OCI-M1 (cell line): ENCODE measurements around the gene CALHM6.
A peak's percentile ranks its signal among the peaks of the same experiment; 100 is the strongest.

ENCODE experiments used
- DNase-seq: peaks from one replicate; lab custom pipeline; 2025; lab: John Stamatoyannopoulos, UW

CALHM6 gene

DNA sequence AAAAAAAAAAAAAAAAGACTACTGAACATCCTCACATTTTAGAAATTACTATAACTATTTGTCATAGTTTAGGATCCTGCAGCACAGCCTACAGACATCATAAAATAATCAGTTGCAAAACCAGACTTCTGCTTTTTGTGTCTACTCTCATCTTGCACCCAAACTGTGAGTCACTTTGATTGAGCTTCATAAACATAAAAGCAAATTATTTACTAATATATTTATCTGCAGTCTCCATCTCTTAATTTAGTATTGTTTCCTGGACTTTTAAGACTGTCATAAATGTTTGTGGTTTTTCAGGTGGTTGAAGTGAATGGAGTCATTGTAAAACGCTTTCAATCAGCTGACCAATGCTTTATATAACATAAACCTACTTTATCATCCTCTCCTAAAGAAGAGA lies 14.8 kb upstream of the CALHM6 start:
- peak; percentile 69 for DNase-seq

DNA sequence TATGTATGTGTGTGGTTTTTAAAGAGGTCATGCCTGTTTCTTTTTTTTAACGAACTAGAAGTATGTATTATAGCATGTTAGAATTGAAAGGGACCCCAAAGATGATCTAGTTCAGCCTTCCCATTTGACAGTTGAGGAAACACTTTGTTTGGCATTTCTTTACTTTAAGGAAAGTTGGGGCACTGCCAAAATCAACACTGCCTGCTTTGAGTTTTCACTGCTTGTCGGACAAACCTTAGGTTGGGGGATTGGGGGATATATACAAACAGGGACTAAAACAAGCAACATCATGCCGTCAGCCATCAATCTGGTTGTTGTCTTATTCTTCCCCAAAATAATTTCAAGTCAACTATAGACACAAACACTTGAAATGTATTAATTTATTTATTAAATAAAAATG lies 14.1 kb upstream of the CALHM6 start:
- no peak for DNase-seq

DNA sequence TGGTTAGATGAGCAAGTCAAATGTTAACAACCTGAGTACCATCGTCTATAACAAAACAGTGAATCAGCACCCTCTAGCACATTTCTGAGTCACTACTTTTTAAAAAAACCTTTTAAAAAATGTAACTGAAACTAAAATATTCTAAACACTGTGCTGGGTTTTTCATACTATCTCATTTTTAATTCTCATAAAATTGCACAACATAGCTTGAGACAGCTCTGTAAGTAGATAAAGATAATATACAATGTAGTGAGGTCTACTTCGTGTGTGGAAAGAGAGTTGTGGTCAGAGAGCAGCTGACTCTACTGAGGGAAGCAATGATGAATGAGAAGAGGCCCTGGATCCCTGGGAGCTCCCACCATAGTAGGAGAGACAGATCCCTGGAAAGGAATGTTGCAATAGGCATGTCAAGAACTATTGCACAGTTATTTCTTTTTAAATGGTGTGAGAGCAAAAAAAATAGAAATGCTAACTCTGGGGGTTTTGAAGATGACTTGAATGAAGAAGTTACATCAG lies 13.6 kb upstream of the CALHM6 start:
- DNase-seq = peak; percentile 97

DNA sequence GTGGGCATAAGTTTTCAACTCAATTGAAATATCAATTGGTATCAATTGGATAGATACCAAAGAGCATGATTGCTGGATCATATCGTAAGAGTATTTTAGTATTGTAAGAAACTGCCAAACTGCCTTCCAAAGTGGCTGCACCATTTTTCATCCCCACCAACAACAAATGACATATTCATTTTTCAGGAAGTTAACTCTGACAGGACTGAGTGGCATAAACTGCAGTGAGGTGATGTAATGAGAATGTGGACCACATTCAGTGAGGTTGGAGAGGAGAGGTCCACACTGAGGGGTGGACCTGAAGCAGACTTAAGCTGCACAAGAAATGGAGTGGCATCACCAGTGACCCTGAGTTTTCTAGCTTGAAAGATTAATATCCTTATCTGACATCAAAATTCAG lies 11.6 kb upstream of the CALHM6 start:
- DNase-seq = peak; percentile 46

DNA sequence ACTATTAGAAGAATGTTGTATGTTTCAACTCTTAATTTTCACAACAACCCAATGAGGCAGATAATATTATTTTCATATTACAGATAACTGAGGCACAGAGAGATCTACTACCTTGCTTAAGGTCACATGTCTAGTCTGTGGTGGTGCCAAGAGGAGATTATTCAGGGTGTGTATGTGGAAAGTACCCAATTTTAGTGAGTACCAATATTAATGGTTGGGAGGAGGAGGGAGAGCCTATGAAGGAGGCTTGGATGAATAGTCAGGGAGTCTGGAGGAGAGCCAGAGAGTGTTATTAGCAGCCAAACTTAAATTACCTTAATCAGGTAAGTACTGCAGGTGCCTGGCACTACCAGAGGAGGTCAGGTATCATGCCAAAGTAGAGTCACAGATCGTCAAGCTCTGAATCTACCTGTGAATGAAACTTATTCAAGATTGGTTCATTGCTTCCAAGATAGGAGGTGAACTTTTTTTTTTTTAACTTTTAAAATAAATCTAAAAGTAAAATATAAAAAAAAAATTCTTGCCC lies 10.9 kb upstream of the CALHM6 start:
- DNase-seq = no peak

DNA sequence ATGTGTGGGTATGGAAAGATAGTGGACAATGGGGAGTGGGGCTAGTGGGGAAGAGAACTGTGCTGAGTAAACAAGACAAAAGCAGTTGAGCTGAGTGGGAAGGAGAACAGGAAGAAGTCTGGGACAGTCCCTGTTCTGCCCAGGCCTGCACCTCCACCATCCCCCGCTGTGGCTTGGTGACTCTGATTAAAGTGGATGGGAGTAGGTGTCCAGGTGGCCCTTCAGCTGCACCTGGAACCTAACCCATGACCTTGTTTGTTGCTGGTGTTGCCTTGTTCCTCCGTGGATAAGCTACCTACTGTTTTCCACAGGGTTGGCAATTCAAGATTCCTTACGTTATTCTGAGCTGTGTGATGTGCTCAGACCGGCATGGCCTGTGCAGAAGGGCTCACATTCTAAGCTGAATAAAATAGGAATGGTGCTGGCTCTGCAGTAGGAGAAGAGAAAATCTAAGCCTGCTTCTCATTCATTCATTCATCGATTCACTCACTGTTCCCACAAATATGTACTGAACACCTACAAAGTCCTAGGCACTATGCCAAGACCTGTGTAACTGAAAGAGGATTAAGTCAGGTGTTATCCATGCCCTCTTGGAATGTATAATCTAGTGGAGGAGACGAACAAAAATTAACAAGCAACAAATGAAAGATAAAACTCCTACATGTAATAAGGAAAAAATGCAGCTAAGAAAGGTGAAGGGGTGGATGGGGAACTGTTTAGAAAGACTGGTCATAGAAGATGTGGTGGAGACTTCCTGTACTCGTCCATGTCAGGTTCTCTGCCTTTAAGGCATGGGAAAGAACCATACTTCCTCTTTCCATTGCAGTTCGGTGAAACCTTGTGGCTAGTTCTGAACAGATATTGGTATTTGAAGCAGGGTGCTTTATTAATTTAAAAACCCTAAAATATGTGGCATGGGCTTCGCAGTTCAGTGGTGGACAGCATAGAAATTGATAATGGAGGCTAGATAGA lies 10.1 kb upstream of the CALHM6 start:
- peak; percentile 88 for DNase-seq

DNA sequence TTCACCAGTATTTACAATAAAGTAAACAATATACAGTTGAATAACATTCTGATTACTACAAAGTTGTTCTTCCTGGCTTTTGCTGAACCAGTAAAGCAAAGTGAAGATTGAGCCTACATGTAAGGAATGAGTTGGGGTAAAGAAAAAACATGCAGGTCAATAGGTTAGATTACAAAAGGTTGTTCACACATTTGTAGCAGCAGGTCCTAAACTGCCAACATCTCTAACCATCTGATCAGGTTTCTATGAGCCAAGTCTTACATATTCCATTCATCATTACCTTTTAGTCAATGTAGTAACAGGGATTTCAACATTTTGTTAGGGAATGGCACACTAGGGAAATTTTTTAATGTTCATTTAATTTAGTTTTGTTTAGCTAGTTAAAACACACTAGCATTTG lies 9.3 kb upstream of the CALHM6 start:
- DNase-seq = peak; percentile 67

DNA sequence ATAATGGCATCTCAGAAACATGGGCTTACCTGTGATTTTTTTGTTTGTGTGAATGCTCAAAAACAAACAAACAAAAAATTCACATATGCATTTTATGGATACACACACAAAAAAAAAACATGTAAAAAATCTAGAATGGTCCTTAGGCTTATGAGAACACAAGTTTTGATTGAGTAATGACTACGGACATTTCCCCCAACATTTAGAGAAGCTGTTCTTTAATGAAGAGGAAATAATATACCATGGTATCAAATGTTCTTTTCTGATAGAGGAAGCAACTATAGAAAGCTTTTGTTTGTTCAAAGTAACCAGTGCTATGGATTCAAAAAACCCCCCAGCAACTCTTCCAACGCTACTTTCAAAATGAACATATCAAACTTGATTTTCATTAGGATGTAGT lies 8.6 kb upstream of the CALHM6 start:
- DNase-seq = no peak

DNA sequence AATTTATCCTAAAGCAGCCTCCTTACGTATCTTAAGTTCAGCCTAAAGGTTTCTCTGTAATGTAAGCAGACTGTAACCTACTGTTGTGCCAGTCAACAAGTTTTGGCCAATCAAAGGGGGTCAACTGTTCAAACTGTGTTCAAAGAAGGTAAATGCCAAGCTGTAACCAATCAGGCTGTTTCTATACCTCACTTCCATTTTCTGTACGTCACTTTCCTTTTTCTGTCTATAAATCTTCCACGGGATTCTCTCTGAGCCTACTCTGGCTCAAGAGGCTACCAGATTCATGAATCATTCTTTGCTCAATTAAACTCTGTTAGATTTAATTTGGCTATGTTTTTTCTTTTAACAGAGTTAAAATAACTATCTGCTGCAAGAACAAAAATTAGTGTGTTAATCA lies 5.1 kb upstream of the CALHM6 start:
- no peak for DNase-seq

DNA sequence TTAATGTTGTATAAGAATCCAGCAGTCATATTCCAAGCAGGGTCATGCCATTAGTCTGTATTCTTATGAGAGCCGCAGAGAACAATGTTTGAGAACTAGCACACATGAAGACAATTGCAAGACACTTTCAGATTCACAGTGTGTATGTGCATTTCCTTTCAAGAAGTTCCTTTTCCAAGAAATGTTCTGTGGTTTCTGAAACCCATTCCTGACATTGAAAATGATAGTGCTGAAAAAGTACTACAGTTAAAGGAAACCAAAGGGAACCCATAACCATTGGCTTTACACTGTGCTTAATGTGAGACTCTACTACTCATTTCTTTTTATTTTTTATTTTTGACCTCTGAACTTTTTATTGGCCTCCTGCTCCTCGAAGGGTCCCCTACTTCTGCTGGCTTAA lies 4.2 kb upstream of the CALHM6 start:
- DNase-seq = peak; percentile 91

DNA sequence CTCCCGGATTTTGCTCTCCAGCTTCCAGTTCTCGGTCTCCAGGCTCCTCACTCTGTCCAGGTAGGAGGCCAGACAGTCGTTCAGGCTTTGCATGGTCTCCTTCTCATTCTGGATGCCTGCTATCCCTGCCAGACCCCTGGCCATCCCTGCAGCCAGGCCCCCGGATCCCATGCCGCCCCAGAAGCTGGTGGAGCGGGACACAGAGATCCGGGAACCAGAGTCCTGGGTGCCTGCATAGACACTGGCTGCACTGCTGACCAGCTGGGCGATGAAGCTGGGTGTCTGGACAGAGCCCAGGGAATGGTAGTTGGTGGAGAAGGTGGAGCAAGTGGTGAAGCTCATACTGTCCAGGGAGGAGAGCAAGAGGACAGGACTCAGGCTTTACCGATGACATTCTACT lies 2.9 kb upstream of the CALHM6 start:
- DNase-seq = no peak

DNA sequence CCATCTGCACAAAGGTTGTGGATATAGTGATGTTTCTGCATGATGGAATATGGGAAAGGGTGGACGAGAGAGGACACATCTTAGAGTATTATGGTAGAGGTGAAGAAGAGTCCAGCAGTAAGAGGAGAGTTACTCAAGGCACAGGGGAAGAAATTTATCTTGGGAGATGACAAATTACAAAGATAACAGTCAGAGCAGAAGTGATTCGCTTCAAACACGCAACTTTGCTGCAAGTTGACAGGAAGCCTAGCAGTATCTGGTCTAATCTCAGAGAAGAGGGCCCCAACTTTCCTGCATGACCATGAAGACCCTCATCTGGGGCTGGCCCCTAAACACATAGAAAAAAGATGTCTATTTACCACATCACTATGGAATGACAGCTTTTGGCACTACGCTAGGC lies 1.2 kb upstream of the CALHM6 start:
- DNase-seq = no peak

DNA sequence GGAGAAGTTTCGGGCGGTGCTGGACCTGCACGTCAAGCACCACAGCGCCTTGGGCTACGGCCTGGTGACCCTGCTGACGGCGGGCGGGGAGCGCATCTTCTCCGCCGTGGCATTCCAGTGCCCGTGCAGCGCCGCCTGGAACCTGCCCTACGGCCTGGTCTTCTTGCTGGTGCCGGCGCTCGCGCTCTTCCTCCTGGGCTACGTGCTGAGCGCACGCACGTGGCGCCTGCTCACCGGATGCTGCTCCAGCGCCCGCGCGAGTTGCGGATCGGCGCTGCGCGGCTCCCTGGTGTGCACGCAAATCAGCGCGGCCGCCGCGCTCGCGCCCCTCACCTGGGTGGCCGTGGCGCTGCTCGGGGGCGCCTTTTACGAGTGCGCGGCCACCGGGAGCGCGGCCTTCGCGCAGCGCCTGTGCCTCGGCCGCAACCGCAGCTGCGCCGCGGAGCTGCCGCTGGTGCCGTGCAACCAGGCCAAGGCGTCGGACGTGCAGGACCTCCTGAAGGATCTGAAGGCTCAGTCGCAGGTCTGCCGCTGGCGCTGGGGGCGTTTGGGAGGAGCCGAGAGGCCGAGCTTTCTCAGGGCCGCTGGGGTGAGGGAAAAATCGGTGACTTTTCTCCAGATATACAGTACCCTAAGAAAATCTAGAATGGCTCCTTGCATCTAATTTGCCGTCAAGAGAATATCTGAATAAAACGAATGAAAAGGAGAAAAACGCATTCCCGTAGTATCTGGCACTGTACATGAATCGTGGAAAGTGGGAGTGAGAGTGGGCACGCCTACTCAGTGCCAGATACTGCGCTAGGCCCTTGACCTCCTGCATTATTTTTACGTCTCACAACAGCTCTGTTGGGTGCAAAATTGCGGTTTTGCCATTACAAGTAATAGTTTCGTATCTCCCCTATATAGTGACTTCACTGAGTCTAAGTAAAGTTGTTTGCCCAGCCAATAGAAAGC lies 1.0 kb downstream of the CALHM6 start:
- peak; percentile 71 for DNase-seq

DNA sequence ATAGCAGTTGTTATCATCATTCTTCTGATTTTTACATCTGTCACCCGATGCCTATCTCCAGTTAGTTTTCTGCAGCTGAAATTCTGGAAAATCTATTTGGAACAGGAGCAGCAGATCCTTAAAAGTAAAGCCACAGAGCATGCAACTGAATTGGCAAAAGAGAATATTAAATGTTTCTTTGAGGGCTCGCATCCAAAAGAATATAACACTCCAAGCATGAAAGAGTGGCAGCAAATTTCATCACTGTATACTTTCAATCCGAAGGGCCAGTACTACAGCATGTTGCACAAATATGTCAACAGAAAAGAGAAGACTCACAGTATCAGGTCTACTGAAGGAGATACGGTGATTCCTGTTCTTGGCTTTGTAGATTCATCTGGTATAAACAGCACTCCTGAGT lies 2.1 kb downstream of the CALHM6 start:
- peak; percentile 43 for DNase-seq

DNA sequence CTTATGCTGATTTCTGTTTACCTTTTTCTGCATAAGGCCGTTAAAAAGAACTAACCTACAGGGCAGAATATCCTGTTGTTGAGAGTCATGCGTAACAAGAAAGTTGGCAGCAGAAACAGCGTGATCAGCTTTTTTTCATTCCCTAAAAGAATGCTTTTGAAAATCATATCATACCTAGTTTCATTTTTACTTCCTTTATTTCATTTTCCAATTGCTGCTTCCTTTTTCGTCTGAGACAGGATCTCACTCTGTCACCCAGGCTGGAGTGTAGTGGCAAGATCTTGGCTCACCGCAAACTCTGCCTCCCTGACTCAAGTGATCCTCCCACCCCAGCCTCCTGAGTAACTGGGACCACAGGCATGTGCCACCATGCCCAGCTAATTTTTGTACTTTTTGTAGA lies 4.1 kb downstream of the CALHM6 start:
- peak; percentile 90 for DNase-seq

DNA sequence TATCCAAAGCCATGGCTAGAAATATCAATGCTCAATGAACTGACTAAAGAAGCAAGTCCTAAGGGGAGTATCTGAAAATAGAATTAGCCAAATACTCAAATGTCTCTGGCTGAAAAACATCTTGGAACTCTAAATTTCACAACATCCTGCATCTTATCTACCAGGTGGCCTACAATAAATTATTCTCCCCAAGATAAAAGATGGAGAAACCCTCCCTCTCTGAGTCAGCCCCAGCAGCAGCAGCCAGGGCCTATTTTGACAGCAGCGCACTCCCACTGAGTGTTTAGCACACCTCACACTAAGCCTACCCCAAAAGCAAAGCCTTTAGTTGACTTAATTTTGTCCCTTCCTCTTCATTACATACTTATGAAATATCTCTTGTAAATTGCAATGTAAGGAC lies 5.9 kb downstream of the CALHM6 start:
- peak; percentile 55 for DNase-seq

DNA sequence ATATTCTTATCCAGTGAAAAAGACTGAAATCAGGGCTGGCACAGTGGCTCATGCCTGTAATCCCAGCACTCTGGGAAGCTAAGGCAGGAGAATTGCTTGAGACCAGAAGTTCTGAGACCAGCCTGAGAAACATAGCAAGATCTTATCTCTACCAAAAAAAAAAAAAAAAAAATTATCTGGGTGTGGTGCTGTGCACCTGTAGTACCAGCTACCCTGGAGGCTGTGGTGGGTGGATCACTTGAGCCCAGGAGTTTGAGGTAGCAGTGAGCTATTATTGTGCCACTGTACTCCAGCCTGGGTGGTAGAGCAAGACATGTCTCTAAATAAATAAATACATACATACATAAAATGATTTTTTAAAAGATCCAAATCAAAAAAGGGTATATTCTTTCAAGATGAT lies 6.3 kb downstream of the CALHM6 start:
- DNase-seq = peak; percentile 55

DNA sequence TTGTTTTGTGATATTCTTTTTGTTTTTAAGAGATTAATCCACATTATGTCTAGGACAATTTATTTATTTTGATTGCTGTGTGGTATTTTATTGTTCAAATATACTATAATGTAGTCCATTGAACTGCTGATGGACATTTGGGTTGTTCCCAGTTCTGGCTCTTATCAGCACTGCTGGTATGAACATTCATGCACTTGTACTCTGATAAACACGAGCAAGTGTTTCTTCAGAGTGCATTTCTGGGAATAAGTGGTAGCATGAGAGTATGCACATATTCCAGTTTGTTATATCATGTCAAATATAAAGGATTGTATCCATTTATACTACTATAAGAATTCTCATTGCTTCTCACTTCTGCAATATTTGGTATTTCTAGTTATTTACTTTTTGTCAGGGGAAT lies 7.1 kb downstream of the CALHM6 start:
- peak; percentile 89 for DNase-seq

DNA sequence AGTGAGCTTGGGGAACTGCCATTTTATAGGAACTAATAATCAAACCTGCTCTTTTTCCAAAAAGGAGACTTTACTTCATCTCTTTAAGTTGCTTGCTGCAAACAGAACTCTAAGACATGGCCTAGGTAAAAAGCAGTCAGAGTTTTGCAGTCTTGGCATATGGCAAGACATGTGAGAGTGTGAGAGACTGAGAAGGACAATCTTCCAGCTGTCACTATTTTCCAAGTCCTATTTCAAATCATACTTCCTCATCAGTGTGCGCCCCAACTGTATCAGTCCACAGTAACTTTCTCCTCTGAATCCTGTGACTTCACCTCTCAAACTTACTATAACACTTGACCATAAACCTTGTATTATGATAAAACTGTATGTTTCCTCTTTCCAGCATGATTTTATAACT lies 10.4 kb downstream of the CALHM6 start:
- DNase-seq = peak; percentile 26

DNA sequence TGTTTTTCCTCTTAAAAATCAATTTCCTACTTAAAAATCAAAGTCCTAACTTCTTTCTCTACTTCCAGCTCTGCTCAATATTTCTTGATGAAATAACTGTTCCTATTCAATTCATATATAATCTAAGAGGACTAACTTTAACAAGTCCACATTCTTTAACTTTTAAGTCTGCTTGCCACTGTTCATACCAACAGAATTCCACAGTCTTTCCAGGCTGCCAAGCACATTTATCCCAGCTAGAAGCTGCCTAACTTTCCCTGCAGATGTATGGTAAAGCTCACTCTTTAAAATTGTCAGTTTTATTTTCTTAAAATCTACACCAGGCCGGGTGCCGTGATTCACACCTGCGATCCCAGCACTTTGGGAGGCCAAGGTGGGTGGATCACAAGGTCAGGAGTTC lies 11.5 kb downstream of the CALHM6 start:
- no peak for DNase-seq

DNA sequence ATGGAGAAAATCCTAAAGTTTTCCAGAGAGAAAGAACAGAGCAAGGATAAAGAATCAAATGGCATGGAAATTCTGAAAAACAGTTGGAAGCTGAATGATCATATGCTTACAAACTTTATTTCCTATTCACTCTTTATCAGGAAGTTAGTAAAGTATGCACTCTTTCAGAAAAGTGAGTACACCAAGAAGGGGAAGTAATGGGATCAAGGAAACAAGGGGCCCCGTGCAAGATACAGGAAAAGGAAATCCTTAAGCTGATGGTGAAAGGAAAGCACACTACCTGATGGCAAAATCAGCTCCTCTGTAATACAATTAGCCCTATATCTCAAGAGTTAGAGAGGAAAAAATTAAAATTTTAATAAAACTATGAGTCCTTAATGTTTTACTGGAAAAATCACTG lies 14.0 kb downstream of the CALHM6 start:
- DNase-seq = peak; percentile 57

DNA sequence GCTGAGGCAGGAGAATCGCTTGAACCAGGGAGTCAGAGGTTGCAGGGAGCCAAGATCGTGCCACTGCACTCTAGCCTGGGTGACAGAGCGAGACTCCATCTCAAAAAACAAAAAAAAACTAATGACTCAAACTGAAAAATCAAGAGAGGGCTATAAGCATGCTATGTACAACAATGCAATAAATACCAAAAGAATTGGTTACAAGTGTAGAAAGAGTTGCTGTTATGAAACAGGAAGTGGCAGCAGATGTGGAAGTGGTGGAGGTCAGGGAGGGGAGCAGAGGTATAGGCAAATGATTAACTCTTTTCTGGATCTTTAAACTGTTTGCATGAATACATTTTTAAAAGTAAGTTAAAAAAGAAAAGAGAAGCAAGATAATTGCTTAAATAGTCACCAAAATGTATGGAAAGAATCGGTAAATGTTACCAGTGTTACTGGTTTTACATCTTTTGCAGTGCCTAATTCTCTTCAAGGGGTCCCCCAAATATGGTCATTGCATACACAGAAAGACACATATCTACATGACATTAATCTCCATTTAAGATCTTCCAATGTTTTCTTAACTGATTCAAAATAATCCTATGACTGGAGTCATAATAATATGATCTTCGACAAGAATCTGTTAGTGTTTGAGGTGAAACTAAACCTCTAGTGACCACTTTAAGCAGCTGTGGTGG lies 15.0 kb downstream of the CALHM6 start:
- peak; percentile 74 for DNase-seq
